Stimulated activated CD8-positive, alpha-beta memory T cell treated with anti-CD3 and anti-CD28 coated beads, Interleukin-15, amount 100 ng/mL, for 48 hours (primary cell): Measurements from ENCODE around the gene DLEC1.
A peak's percentile ranks its signal among the peaks of the same experiment; 100 is the strongest.

Experiments used
- DNase-seq, 2 donors: peaks; one replicate each; pipeline ENCODE4 v3.0.0-alpha.2; 2020; ENCODE audit warnings: low read depth in 2 of 2

DLEC1 gene

DNA sequence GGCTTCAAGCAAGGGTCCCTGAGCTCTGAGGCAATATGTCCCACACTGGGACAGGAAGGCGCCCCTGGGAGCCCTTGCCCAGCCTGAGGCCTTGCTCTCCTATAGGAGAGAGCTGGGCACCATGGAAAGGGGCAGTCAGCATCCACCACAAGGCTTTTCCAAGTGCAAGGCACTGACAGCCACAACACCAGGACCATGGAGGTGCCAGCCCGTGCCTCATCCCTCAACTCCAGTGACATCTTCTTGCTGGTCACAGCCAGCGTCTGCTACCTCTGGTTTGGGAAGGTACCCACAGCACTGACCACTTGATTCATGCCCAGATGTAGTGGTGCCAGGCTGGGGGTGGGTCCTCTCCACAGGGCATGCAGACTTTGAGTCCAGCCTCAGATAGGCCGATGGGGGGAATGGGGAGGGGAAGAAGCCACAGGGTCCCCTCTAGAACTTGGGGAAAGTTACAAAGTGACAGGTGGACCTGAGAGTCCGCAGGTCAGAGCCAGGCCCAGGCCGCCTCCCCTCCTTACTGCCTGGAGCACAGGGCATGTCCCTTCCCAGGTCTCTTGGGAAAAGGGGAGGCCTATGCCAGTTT, 36.6 kb upstream of the DLEC1 start:
- DNase-seq = no peak

DNA sequence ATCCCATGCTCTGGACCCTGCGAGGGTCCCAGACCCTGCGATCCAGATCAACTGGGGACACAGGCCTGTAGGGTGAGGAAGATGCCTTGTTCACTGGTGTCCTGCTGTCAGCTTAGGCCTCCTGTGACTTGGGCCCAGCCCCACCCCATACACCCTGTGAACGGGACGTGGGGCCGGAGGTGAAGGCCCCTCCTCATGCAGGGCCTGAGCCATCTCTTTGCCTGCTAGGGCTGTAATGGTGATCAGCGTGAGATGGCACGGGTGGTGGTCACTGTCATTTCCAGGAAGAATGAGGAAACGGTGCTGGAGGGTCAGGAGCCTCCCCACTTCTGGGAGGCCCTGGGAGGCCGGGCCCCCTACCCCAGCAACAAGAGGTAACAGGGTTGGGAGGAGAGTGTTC, 36.1 kb upstream of the DLEC1 start:
- no peak for DNase-seq

DNA sequence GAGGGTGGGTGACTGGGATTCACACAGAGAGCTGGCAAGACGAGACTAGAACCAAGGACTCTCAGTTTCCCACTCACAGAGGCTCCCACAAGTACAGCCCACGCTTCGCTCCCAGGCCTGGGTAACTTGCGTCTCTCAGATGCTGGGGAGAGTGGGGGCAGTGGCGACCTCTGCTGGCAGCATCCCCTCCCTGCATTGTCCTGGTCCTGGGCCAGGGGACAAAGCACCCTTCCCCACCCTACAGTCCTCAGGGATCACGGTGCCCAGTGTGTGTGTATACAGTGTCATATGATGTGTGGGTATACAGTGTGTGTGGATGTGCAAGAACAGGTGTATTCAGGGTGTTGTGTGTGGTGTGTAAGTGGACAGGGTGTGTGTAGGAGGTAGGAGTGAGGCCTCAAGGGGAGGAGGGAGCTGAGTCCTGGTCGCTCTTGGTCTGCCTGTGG, 35.6 kb upstream of the DLEC1 start:
- peak; percentile 30 to 36 for DNase-seq

DNA sequence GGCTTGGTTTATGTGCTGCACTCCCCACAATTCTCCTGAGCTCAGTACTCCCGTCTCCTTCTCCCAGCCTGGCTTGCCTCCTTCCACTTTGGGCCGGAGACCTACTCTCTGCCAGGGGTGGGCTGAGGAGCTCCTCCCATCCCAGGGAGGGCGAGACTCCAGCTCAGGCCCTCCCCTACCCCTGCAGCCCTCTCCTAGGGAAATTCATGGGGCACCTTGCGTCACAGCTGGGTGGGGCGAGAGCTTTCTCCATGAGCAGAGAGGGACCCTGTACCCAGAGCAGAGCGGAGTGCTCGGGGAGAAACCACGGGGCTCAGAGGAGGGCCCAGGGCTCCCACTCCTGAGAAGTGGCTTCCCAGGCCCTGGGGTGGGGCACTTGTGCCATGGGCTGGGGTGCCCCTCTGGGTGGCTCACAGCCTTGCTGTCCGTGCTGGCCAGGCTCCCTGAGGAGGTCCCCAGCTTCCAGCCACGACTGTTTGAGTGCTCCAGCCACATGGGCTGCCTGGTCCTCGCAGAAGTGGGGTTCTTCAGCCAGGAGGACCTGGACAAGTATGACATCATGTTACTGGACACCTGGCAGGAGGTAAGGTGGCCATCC, 35.1 kb upstream of the DLEC1 start:
- DNase-seq = no peak

DNA sequence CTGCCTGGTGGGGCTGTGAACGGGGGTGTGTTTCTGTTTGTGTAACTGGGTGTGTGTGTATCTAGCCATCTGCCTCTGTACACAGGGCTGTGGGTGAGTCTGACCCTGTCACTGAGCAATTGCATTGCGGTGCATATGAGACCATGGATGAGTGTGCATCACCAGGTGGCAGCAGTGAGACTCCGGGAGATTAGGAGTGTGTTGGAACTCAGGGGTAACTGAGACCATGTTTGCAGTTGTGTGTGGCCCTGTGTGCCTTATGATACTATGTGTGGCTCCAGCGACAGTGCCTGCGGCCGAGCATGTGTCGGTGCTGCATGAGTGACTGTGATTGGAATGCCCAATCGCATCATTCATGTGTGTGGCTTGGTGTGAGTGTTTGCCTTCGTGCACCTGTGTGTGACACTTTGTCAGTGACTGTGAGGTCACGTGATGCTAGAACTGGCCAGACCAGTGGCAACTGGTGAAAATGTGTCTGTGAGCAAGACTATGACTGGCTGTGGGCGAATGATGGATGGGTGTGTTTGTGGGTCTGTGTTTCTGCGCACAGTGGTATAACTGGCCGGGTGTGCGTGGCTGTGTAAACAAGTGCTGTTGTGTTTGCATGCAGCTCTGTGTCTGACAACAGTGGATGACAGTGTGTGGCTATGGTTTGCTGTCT, 34.5 kb upstream of the DLEC1 start:
- peak in 1 of 2 donors; percentile 22 for DNase-seq

DNA sequence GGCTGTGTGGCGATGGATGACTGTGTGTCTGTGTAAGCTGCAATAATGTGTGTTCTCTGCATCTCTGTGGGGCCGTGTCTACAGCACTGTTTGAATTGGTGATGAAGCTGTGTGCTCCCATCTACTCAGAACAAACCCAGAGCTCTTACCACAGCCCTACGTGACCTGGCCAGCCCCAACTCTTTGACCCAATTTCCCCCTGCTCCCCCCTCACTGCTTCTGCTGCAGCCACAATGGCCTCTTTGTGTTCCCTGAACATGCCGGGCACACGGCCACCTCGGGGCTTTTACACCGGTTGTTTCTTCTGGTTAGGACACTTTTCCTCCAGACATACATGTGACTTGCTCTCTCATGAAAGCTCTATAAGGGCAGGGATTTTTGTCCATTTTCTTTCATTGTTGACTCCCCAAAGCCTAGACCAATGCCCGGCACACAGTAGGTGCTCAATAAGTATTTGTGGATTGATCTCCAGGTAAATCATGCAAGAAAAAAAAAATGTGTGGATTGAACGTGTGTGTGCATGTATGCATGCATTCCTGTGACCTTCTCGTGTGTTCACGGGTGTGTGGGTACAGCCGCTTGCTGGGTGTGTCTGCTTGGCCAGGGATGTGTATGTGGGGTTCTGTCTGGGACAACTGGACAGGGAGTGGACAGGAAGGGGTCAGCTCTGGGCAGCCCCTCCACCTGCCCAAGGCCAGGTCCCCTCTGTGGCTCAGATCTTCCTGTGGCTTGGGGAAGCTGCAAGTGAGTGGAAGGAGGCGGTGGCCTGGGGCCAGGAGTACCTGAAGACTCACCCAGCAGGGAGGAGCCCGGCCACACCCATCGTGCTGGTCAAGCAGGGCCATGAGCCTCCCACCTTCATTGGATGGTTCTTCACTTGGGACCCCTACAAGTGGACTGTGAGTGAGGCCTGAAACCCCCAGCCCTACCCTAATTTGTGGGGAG, 33.7 kb upstream of the DLEC1 start:
- no peak for DNase-seq

DNA sequence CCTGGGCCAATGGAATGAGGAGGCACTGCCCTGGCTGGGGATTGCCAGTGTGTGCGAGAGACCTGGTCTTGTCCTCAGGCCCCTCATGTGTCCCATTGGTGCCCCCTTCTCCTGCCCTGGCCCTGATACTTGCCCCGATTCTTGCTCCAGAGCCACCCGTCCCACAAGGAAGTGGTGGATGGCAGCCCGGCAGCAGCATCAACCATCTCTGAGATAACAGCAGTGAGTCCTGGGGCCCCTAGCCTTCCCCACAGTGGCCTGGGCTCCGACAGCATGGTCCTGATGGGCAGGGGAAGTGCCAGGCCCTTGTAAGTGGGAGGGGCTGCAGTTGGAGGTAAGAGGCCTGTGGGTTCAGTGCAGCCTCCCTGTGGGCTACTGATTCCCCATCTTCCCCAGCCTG, 33.0 kb upstream of the DLEC1 start:
- no peak for DNase-seq

DNA sequence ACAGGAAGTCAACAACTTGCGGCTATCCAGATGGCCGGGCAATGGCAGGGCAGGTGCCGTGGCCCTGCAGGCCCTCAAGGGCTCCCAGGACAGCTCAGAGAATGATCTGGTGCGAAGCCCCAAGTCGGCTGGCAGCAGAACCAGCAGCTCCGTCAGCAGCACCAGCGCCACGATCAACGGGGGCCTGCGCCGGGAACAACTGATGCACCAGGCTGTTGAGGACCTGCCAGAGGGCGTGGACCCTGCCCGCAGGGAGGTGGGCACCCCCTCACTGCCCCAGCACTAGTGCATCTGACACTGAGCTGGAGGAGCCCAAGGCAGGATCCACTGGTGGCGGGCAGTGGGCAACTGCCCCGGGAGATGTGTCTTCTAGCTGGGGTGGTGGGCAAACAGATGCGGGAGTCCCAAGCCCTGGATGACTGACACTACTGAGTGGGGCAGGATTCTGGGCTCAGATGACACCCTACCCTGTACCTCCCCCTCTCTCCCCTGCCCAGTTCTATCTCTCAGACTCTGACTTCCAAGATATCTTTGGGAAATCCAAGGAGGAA, 32.5 kb upstream of the DLEC1 start:
- DNase-seq = no peak

DNA sequence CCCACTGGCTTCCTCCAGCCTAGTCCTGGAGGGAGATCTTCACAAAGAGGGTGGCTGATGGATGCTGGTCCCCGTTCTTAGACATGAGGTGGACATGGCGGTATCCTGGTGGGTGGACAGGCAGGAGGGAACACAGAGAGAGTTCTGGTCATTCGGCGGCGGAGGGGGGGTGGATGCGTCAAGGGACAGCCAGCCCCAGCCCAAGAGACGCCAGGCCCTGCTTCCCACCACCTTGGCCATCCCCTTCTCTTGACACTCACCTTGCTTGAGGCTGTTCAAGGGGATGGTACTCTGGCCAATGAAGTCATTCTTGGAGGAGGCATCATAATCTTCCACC, 31.3 kb upstream of the DLEC1 start:
- no peak for DNase-seq

DNA sequence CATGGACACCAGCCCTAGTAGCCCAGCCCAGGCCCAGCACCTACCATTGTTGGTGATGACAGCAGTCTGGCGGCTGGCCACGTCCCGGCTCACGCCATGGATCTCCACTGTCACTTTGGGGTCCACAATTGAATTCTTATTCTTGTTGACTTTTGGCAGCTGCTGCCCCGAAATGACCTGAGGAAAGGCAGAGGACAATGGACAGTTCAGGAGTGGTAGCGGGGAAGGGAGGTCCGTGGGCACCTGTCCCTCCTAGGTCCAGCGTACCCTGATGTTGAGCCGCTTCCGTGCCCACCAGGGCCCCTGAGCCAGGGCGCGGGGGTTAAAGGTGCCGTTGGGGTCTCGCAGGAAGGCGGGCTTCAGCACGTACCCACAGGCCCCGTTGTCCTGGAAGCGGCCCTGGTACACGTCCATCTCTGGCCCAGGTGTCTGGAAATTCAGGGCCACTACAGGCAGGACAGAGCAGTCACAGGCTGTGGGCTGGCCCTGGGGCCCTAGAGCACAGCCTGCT, 30.8 kb upstream of the DLEC1 start:
- no peak for DNase-seq

DNA sequence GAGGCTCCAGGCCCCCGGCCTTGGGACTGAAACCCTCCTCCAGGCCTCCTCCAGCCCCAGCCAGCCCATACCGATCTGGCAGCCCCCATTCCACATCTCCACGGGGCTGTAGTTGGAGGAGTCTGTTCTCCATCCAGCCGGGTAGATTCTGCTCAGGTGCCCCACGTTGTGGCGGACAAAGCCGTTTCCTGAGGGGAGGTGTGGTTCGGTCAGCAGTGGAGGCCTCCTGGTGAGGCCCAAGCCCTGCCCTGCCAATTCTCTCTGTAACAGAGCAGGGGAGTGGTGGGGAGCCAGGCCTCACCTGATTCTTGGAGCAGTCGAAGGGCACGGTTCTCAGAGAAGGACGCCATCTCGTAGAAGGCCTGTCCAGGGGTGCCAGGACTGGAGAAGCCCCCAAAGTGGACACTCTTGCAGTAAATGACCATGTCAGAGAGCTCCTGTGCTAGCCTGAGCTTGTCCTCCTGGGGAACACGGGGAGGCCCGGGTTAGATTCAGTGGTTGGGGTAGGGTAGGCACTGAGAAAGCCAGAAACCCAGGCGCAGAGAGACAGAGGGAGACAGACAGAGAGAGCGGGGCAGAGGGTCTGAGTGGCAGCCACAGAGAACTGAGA, 29.9 kb upstream of the DLEC1 start:
- no peak for DNase-seq

DNA sequence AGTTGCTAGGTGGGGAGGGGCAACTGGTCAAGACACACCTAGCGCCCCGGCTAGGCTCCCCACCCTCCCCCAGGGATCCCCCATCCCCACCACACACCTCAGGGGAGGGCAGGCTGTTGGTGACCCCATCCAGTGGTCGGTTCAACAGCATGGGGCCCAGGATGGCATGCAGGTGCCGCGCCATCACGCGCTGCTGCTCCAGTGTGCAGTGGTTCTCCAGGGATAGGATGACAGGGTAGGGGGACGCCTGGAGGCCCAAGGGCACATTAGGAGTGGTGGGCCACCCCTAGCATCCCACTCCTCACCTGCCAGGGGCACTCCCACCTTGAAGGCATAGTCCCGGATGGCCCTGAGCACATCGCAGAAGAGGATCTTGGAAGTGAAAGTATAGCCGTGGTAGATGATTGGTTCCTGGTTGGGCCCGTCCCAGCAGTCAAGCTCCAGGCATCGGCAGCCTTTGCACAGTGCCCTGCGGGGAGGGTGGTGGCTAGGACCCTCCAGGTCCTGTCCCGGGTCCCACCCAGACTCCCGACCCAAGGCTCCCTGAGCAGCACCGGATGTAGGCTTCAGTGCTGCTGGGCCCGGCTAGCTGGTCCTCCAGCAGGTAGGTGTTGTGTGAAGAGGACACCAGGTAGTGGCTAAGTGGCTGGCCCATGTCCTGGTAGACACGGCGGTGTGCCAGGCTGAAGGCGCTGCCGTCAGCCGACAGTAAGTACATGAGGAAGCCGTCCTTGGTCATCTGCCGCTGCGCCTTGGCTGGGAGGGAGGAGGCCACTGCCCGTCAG, 29.0 kb upstream of the DLEC1 start:
- no peak for DNase-seq

DNA sequence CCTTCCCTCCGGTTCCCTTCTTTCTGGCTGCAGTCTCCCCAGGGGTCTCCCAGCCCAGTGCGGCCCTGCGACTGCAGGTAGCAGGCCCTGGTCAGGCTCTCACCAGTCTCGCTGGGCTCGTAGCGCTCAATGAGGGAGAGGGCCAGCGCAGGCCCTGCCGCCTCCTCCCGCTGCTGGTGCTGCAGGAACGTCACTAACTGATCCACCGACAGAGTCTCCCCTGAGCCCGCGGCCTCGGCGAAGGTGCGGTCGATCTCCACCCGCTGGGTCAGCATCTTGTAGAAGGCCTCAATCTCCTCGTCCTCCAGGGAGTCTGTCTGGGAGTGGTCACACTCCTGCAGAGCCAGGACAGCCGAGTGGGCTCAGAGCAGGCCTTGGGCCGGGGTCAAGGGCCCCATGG, 27.9 kb upstream of the DLEC1 start:
- no peak for DNase-seq

DNA sequence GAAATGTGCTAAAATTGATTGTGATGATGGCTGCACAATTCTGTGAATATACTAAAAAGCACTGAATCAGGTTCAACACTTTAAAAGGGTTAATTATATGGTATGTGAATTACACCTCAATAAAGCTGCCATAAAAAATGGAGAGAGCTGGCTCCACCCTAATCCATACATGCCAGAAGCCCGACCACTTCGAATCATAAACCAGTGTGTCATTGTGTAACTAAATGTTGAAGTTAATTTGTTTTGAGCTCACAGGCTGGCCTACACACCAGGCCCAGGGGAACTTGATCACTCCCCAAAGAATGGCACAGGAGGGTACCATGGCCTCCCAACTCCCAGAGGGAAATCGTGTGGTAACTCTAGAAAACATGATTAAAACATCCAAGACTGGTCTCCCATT, 23.5 kb upstream of the DLEC1 start:
- no peak for DNase-seq

DNA sequence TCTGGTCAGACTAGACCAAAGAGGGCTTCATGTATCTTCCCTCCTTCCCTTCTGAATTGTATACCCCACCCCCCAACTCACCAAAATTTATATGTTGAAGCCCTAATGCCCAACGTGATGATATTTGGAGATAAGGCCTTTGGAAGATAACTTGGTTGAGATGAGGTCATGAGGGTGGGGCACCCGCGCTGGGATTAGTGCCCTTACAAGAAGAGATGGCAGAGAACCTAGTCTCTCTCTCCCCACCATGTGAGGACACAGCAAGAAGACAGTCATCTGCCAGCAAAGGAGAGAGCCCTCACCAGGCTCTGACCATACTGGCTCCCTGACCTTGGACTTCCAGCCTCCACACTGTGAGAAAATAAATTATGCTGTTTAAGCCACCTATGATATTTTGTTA, 23.0 kb upstream of the DLEC1 start:
- DNase-seq = no peak

DNA sequence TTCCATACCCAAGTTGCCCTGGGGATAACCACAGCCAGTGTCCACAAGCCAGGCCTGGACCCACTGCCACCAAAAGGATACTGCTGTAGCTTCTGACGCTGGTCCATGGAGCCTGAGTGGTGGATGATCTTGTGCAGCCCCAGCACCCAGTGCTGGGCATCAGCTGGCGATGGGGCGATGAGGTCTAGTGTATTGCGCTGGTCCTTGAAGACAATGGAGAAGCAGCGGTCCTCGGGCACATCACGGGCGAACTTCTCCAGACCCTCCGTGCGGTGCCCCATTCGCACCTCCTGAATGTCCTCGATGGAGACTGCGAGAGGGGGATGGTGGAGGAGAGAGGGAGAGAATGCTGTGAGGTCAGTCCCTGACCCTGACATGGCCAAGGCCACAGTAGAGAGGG, 22.6 kb upstream of the DLEC1 start:
- DNase-seq = no peak

DNA sequence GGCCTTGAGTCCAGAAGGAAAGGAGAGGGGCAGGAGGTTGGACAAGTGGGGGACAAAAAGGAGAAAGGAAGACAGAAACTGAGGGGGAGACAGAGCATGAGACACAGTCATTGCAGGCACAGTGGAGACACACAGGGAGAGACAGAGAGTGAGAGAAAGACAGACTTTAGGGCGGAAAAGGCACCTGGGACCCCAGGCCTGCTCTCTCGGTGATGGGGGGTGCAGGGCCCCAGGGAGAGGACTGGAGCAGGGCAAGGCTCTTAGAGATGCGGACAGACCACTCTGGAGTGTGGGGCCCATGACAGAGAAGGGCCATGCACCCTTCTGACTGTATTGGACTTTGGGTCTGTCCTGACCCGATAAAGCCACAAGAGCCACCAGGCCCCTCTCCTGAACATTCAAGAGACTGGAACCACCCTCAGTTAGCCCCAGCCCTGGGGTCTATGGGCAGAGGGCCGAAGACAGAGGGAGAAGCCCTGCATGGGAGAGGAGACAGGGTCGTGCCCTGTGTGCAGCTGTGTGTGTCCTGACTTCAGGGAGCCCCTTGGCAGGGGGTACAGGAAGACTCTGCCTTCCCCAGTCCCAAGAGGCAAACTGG, 22.1 kb upstream of the DLEC1 start:
- DNase-seq = no peak

DNA sequence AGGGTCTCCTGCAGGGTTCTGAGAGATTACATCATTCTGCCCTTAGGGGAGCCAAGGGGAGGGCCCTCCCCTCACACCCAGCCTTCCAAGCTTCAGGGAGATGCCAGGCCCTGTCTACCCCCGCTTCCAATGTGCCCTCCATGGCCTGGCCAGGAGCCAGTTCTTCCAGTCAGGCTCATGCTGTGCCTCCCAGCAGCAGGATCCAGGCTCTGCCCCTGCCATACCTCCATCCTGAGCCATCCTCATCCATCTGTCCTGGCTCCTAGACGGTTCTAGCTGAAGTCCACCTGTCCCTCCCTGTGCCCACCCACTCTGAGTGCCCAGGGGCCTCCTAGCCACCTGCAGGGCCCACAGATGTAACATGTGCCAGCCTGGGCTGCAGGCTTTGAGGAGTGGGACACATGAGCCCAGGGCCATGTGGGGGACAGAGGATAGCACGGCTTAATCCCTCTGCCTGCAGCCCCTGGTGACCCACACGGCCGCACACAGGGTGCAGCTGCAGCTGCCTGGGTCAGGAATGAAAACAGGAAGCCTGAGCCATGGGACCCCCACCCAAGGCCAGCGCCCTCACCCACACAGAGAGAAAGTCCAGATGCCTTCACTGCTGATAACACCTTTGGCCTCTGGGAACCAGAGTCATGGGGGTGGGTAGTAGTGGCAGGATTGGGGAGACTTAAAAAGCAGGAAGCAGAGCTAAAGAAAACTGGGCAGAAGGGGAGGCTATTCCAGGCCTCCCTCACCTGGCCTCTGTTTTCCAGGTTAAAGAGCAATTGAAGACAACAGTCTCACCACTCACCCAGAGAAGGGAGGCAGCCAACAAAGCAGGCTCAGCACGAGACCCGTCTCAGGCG, 21.3 kb upstream of the DLEC1 start:
- no peak for DNase-seq
